Cerebellar nuclear complex (tissue), 1 donor: ENCODE results near the gene TMCO4.

Experiments used
- DNase-seq, 2 experiments: peaks; one replicate each; lab custom pipeline; 2025; lab: John Stamatoyannopoulos, UW

The TMCO4 gene

GRCh38 chr1:19775831-19776230 is 23.9 kb downstream of the TMCO4 start:
- DNase-seq = no peak

GRCh38 chr1:19775317-19775716 is 24.4 kb downstream of the TMCO4 start:
- no peak for DNase-seq

GRCh38 chr1:19774180-19774785 is 25.4 kb downstream of the TMCO4 start:
- no peak for DNase-seq

GRCh38 chr1:19773485-19773884 is 26.2 kb downstream of the TMCO4 start:
- no peak for DNase-seq

- DNase-seq = no peak
Observed at GRCh38 chr1:19772053-19772452, 27.7 kb downstream of the TMCO4 start.

GRCh38 chr1:19771350-19771749 is 28.4 kb downstream of the TMCO4 start:
- no peak for DNase-seq

- DNase-seq = no peak
Observed at GRCh38 chr1:19770436-19771190, 29.1 kb downstream of the TMCO4 start.

GRCh38 chr1:19769211-19769932 is 30.3 kb downstream of the TMCO4 start:
- no peak for DNase-seq

GRCh38 chr1:19768353-19769210 is 31.1 kb downstream of the TMCO4 start:
- no peak for DNase-seq

- DNase-seq = no peak
Observed at GRCh38 chr1:19765623-19766022, 34.1 kb downstream of the TMCO4 start.

GRCh38 chr1:19764848-19765247 is 34.9 kb downstream of the TMCO4 start:
- DNase-seq = no peak

- DNase-seq = no peak
Observed at GRCh38 chr1:19762175-19762779, 37.4 kb downstream of the TMCO4 start.

- DNase-seq = no peak
Observed at GRCh38 chr1:19759740-19760089, 40.0 kb downstream of the TMCO4 start.

- DNase-seq = no peak
Observed at GRCh38 chr1:19758227-19758830, 41.4 kb downstream of the TMCO4 start.

- no peak for DNase-seq
Observed at GRCh38 chr1:19757641-19758040, 42.1 kb downstream of the TMCO4 start.

- DNase-seq = no peak
Observed at GRCh38 chr1:19756480-19756879, 43.2 kb downstream of the TMCO4 start.

GRCh38 chr1:19754482-19754881 is 45.2 kb downstream of the TMCO4 start:
- no peak for DNase-seq

GRCh38 chr1:19752083-19752696 is 47.5 kb downstream of the TMCO4 start:
- DNase-seq = no peak

- DNase-seq = no peak
Observed at GRCh38 chr1:19750882-19751276, 48.8 kb downstream of the TMCO4 start.

- no peak for DNase-seq
Observed at GRCh38 chr1:19750101-19750881, 49.4 kb downstream of the TMCO4 start.
